Keratinocyte (primary cell): ENCODE measurements around the gene DEPDC1B. TPM values are rescaled to one million over a fixed set of nuclear protein-coding genes. Genes with fewer than 3 reads are reported as not detected.

Source experiments
- DNase-seq: peaks from one replicate; pipeline ENCODE4 v3.0.0-alpha.2; 2011; ENCODE audit warnings: low read depth, missing footprints, low spot score
- FAIRE-seq: peaks from 2 replicates; lab custom pipeline; 2011; peaks lifted over from hg19 to GRCh38; lab: Jason Lieb, UNC
- H2AFZ ChIP-seq: 2 replicates; pipeline ENCODE4 v1.6.0; 2012; ENCODE audit warnings: low read length, control low read depth, inconsistent platforms; ENCODE audit not compliant: control insufficient read depth
- H3K27ac ChIP-seq: 2 replicates; pipeline ENCODE4 v1.5.1; 2011; ENCODE audit warnings: low read length; ENCODE audit not compliant: control insufficient read depth, insufficient read depth
- H3K27me3 ChIP-seq: 3 replicates; pipeline ENCODE4 v1.6.0; 2011; ENCODE audit warnings: low read length; ENCODE audit not compliant: control insufficient read depth, insufficient read depth; ENCODE audit errors: extremely low read depth
- H3K36me3 ChIP-seq, 2 experiments: 2 replicates in 1 of 2; 3 replicates in 1 of 2; pipeline ENCODE4 v1.5.1; 2011; ENCODE audit warnings: low read length in 2 of 2, mild to moderate bottlenecking in 1 of 2; ENCODE audit not compliant: control insufficient read depth in 2 of 2, insufficient read depth in 2 of 2; ENCODE audit errors: extremely low read depth in 1 of 2
- H3K4me1 ChIP-seq: 3 replicates; pipeline ENCODE4 v1.5.1; 2011; ENCODE audit warnings: low read length; ENCODE audit not compliant: control insufficient read depth, insufficient read depth; ENCODE audit errors: extremely low read depth
- H3K4me2 ChIP-seq: 3 replicates; pipeline ENCODE4 v1.6.0; 2011; ENCODE audit warnings: low read depth, low read length; ENCODE audit not compliant: control insufficient read depth, insufficient read depth; ENCODE audit errors: extremely low read depth
- H3K4me3 ChIP-seq, 3 experiments: fragments of 200-600 bp in 1 of 3; sonication (generic) in 1 of 3; 2 replicates in 2 of 3; 3 replicates in 1 of 3; pipeline ENCODE4 v1.5.1; 2011 to 2016; ENCODE audit warnings: low read length in 3 of 3, mild to moderate bottlenecking in 3 of 3, control low read depth in 2 of 3, inconsistent platforms in 1 of 3, low read depth in 1 of 3, mixed read lengths in 1 of 3, mixed run types in 1 of 3, moderate library complexity in 1 of 3; ENCODE audit not compliant: control insufficient read depth in 2 of 3, insufficient read depth in 2 of 3; ENCODE audit errors: extremely low read depth in 1 of 3
- H3K79me2 ChIP-seq: 2 replicates; pipeline ENCODE4 v1.6.0; 2012; ENCODE audit warnings: low read length; ENCODE audit not compliant: control insufficient read depth, insufficient read depth
- H3K9ac ChIP-seq: 3 replicates; pipeline ENCODE4 v1.6.0; 2011; ENCODE audit warnings: low read length; ENCODE audit not compliant: control insufficient read depth, insufficient read depth; ENCODE audit errors: extremely low read depth
- H3K9me1 ChIP-seq: 3 replicates; pipeline ENCODE4 v1.6.0; 2011; ENCODE audit warnings: low read length; ENCODE audit not compliant: control insufficient read depth, insufficient read depth; ENCODE audit errors: extremely low read depth
- H3K9me3 ChIP-seq: 2 replicates; pipeline ENCODE4 v1.5.1; 2012; ENCODE audit warnings: low read depth, low read length; ENCODE audit not compliant: control insufficient read depth
- H4K20me1 ChIP-seq: 3 replicates; pipeline ENCODE4 v1.6.0; 2011; ENCODE audit warnings: low read length; ENCODE audit not compliant: control insufficient read depth, insufficient read depth; ENCODE audit errors: extremely low read depth
- CTCF ChIP-seq, 3 experiments: IDR thresholded peaks in 1 of 3; conservative IDR thresholded peaks in 1 of 3; optimal IDR thresholded peaks in 1 of 3; 2 replicates in 2 of 3; 3 replicates in 1 of 3; pipeline versions ENCODE3 to v1.5.1; 2011; ENCODE audit warnings: low read length in 3 of 3, mild to moderate bottlenecking in 3 of 3, moderate library complexity in 2 of 3, control low read depth in 1 of 3, inconsistent platforms in 1 of 3; ENCODE audit not compliant: insufficient read depth in 2 of 3; ENCODE audit errors: extremely low read depth in 1 of 3
- EZH2 ChIP-seq: IDR thresholded peaks from one replicate; pipeline ENCODE4 v1.6.1; 2012; ENCODE audit warnings: inconsistent platforms, mild to moderate bottlenecking, low read length, moderate library complexity
- dilution Hi-C: fragments of 300-500 bp; cut with MboI; formaldehyde crosslinking; loops from one replicate; pipeline ENCODE4 v1.7.0; 2020; ENCODE audit warnings: low sequenced_read_pairs; ENCODE audit not compliant: extremely low pct_ligation_motif_present
- polyA plus RNA-seq, 5 experiments: library from polyadenylated mRNA; depleted of rRNA in 3 of 5; stranded (reverse) in 3 of 5; stranded (forward) in 1 of 5; unstranded in 1 of 5; fragments of >200 nt; gene quantifications; 1 replicate in 1 of 5; 2 replicates in 3 of 5; 3 replicates in 1 of 5; pipeline versions ENCODE4 v1.2.1 to v1.2.3, GENCODE V29; 2011 to 2012; ENCODE audit warnings: missing spikeins in 2 of 5, low read depth in 1 of 5, low replicate concordance in 1 of 5

The DEPDC1B gene
- polyA plus RNA-seq, 1 donor (not counting 4 experiments of a cell fraction or from before 2014, with no cell fraction given): 19.5 TPM

- no peaks in the 10 kb centered on the region for H3K9me1 ChIP-seq
- no peak overlapping the region for H3K27ac ChIP-seq
- H3K4me2 ChIP-seq: no peak overlapping the region
- DNase-seq (no peak), FAIRE-seq (no peak)
- H3K4me3 ChIP-seq: no peak overlapping the region
- no peaks in the 10 kb centered on the region for H3K9me3 ChIP-seq
- H3K79me2 ChIP-seq: no peaks in the 10 kb centered on the region
- H4K20me1 ChIP-seq: no peaks in the 10 kb centered on the region
- no peak overlapping the region for H2AFZ ChIP-seq
- TF ChIP-seq CTCF (optimal IDR thresholded peaks at IDR 0.05 in 1 of 3, IDR thresholded peaks at IDR 0.05 in 1 of 3, conservative IDR thresholded peaks at IDR 0.05 in 1 of 3; ENCODE audit: extremely low read depth in 1 of 3, insufficient read depth in 2 of 3, low read length in 3 of 3) (no peak), EZH2 (no peak)
- no peak overlapping the region for H3K9ac ChIP-seq
- dilution Hi-C loops: no loop called here
- no peaks in the 10 kb centered on the region for H3K36me3 ChIP-seq
- no peaks in the 10 kb centered on the region for H3K4me1 ChIP-seq
- H3K27me3 ChIP-seq: no peaks in the 10 kb centered on the region
These were observed 148.1 kb downstream of the DEPDC1B start for GRCh38 chr5:60551829-60552228.

GRCh38 chr5:60551250-60551649 is 148.7 kb downstream of the DEPDC1B start:
- H2AFZ ChIP-seq: no peak overlapping the region
- TF ChIP-seq CTCF (optimal IDR thresholded peaks at IDR 0.05 in 1 of 3, IDR thresholded peaks at IDR 0.05 in 1 of 3, conservative IDR thresholded peaks at IDR 0.05 in 1 of 3; ENCODE audit: extremely low read depth in 1 of 3, insufficient read depth in 2 of 3, low read length in 3 of 3): no peak
- TF ChIP-seq EZH2: no peak
- dilution Hi-C loops: no loop called here
- H4K20me1 ChIP-seq: no peaks in the 10 kb centered on the region
- H3K9me3 ChIP-seq: no peaks in the 10 kb centered on the region
- no peak overlapping the region for H3K4me3 ChIP-seq
- no peaks in the 10 kb centered on the region for H3K9me1 ChIP-seq
- H3K4me1 ChIP-seq: no peaks in the 10 kb centered on the region
- H3K27ac ChIP-seq: no peak overlapping the region
- no peak overlapping the region for H3K4me2 ChIP-seq
- H3K36me3 ChIP-seq: no peaks in the 10 kb centered on the region
- H3K9ac ChIP-seq: no peak overlapping the region
- no peaks in the 10 kb centered on the region for H3K79me2 ChIP-seq
- DNase-seq (no peak), FAIRE-seq (no peak)
- H3K27me3 ChIP-seq: no peaks in the 10 kb centered on the region
